GM23338 (cell line): Measurements from ENCODE around the gene SLCO4A1. TPM values are rescaled to one million over a fixed set of nuclear protein-coding genes. Genes with fewer than 3 reads are reported as not detected.

Experiments used
- ATAC-seq: fragments of 200-7000 bp; cut with Tn5 transposase; 3 replicates; pipeline ENCODE4 v1.9.1; 2020
- DNase-seq: peaks from one replicate; pipeline ENCODE4 v3.0.0-alpha.2; 2015; ENCODE audit warnings: low spot score
- H2AFZ ChIP-seq: fragments of 200-600 bp; sonication (generic); 2 replicates; pipeline ENCODE4 v1.8.0; 2016; ENCODE audit warnings: antibody characterized with exemption, mild to moderate bottlenecking, moderate library complexity
- H3F3A ChIP-seq: fragments of 200-600 bp; sonication (generic); replicated peaks from 2 replicates; pipeline ENCODE4 v1.8.0; 2017; ENCODE audit warnings: antibody characterized with exemption, mixed run types, low read depth
- H3K27ac ChIP-seq: fragments of 200-600 bp; sonication (generic); 2 replicates; pipeline ENCODE4 v1.6.1; 2016; ENCODE audit warnings: low read depth
- H3K27me3 ChIP-seq: fragments of 200-600 bp; sonication (generic); 2 replicates; pipeline ENCODE4 v1.8.0; 2016; ENCODE audit warnings: mild to moderate bottlenecking, mixed run types, moderate library complexity; ENCODE audit not compliant: insufficient read depth
- H3K36me3 ChIP-seq: fragments of 200-600 bp; sonication (generic); 2 replicates; pipeline ENCODE4 v1.8.0; 2016; ENCODE audit warnings: mild to moderate bottlenecking; ENCODE audit not compliant: insufficient read depth
- H3K4me1 ChIP-seq: fragments of 200-600 bp; sonication (generic); 2 replicates; pipeline ENCODE4 v1.8.0; 2016; ENCODE audit warnings: mild to moderate bottlenecking, moderate library complexity; ENCODE audit not compliant: insufficient read depth
- H3K4me2 ChIP-seq: fragments of 200-600 bp; sonication (generic); 2 replicates; pipeline ENCODE4 v1.7.1; 2017; ENCODE audit warnings: mixed run types
- H3K4me3 ChIP-seq: fragments of 200-600 bp; sonication (generic); 2 replicates; pipeline ENCODE4 v1.6.1; 2016; ENCODE audit warnings: mixed run types
- H3K79me2 ChIP-seq: fragments of 200-600 bp; sonication (generic); replicated peaks from 2 replicates; pipeline ENCODE4 v1.8.0; 2017; ENCODE audit warnings: mild to moderate bottlenecking; ENCODE audit not compliant: insufficient read depth
- H3K9me2 ChIP-seq: fragments of 200-600 bp; sonication (generic); 2 replicates; pipeline ENCODE4 v1.8.0; 2017; ENCODE audit not compliant: insufficient read depth
- H4K20me1 ChIP-seq: fragments of 200-600 bp; sonication (generic); replicated peaks from 2 replicates; pipeline ENCODE4 v1.8.0; 2017; ENCODE audit warnings: mild to moderate bottlenecking; ENCODE audit not compliant: insufficient read depth
- H3K27ac Mint-ChIP-seq: 2 replicates; pipeline ENCODE4 v1.8.0; 2020; ENCODE audit warnings: inconsistent platforms, mild to moderate bottlenecking, moderate library complexity, mixed read lengths
- H3K27me3 Mint-ChIP-seq: 3 replicates; pipeline ENCODE4 v1.8.0; 2022; ENCODE audit warnings: low read depth, mild to moderate bottlenecking, moderate library complexity, mixed read lengths, inconsistent platforms; ENCODE audit not compliant: insufficient read depth, poor library complexity
- H3K36me3 Mint-ChIP-seq: 3 replicates; pipeline ENCODE4 v1.8.0; 2021; ENCODE audit warnings: low read depth, mild to moderate bottlenecking, inconsistent platforms, moderate library complexity, mixed read lengths
- H3K4me1 Mint-ChIP-seq: 3 replicates; pipeline ENCODE4 v1.8.0; 2020; ENCODE audit warnings: mild to moderate bottlenecking, inconsistent platforms, mixed read lengths
- H3K4me3 Mint-ChIP-seq: 3 replicates; pipeline ENCODE4 v1.8.0; 2021; ENCODE audit warnings: moderate library complexity, mild to moderate bottlenecking, inconsistent platforms, mixed read lengths
- H3K9me3 Mint-ChIP-seq: 3 replicates; pipeline ENCODE4 v1.8.0; 2020; ENCODE audit warnings: moderate library complexity, mild to moderate bottlenecking, inconsistent platforms, mixed read lengths
- EZH2 ChIP-seq: fragments of 200-600 bp; sonication (generic); IDR thresholded peaks from one replicate; pipeline ENCODE4 v1.8.0; 2017; ENCODE audit warnings: antibody characterized with exemption, mild to moderate bottlenecking, low read depth; ENCODE audit not compliant: unreplicated experiment
- JUNB ChIP-seq: IDR thresholded peaks from one replicate; pipeline ENCODE4 v1.6.1; 2016; ENCODE audit warnings: antibody characterized with exemption; ENCODE audit not compliant: unreplicated experiment
- STAT1 ChIP-seq: IDR thresholded peaks from one replicate; pipeline ENCODE4 v1.6.1; 2016; ENCODE audit warnings: antibody characterized with exemption; ENCODE audit not compliant: unreplicated experiment
- ZNF114 ChIP-seq: fragments of 250-450 bp; sonication (Bioruptor Pico); IDR thresholded peaks from 2 replicates; pipeline ENCODE4 v1.5.0; 2020; ENCODE audit warnings: mild to moderate bottlenecking, moderate library complexity
- polyA plus RNA-seq: library from polyadenylated mRNA; unstranded; fragments of >200 nt; fragmentation: Nextera tagmentation; extraction: Ambion mirVana; gene quantifications from 2 replicates; pipeline ENCODE4 v1.2.1, GENCODE V29; 2016
- total RNA-seq: library from RNA; depleted of rRNA; stranded (reverse); fragments of >200 nt; shearing (Covaris generic); gene quantifications from 2 replicates; pipeline ENCODE4 v1.2.3, GENCODE V29; 2014
- TF ChIP-seq, protein P1 (sequence below): fragments of 250-450 bp; sonication (Bioruptor Pico); IDR thresholded peaks from 2 replicates; pipeline ENCODE4 v1.5.0; 2020; ENCODE audit warnings: mild to moderate bottlenecking, moderate library complexity
- TF ChIP-seq, protein P2 (sequence below), 2 experiments: fragments of 200-600 bp in 1 of 2; sonication (generic) in 1 of 2; conservative IDR thresholded peaks; 2 replicates each; pipeline versions ENCODE4 v1.5.1 to v1.6.1; 2016 to 2017; ENCODE audit warnings: antibody characterized with exemption in 2 of 2, low read depth in 2 of 2, mild to moderate bottlenecking in 2 of 2, moderate library complexity in 1 of 2
- TF ChIP-seq, protein P3 (sequence below): IDR thresholded peaks from 2 replicates; pipeline ENCODE4 v1.6.1; 2016; ENCODE audit warnings: antibody characterized with exemption

SLCO4A1 gene
- total and polyA plus RNA-seq, 2 experiments from 2014 or later = 28.5 to 41.6 TPM

DNA sequence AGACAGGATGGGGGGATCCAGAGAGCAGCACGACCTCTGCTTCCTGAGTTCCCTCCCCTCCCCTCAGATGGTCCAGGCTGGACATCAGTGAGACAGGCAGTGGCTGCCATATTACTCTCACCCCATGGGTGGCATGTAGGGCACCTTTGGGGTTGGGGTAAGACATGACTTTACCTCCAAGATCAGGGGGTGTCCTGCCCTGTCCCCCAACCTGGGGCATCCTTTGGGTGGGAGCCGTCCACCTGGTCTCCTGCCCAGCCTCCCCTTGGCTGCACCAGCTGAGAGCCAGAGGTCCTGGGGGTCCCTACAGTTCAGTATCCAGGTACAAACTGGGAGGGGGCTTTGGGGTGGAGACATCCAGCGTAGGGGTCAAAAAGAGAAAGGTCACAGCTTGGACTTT lies 48.7 kb upstream of the SLCO4A1 start (continued):
- TF ChIP-seq, protein P1, sequence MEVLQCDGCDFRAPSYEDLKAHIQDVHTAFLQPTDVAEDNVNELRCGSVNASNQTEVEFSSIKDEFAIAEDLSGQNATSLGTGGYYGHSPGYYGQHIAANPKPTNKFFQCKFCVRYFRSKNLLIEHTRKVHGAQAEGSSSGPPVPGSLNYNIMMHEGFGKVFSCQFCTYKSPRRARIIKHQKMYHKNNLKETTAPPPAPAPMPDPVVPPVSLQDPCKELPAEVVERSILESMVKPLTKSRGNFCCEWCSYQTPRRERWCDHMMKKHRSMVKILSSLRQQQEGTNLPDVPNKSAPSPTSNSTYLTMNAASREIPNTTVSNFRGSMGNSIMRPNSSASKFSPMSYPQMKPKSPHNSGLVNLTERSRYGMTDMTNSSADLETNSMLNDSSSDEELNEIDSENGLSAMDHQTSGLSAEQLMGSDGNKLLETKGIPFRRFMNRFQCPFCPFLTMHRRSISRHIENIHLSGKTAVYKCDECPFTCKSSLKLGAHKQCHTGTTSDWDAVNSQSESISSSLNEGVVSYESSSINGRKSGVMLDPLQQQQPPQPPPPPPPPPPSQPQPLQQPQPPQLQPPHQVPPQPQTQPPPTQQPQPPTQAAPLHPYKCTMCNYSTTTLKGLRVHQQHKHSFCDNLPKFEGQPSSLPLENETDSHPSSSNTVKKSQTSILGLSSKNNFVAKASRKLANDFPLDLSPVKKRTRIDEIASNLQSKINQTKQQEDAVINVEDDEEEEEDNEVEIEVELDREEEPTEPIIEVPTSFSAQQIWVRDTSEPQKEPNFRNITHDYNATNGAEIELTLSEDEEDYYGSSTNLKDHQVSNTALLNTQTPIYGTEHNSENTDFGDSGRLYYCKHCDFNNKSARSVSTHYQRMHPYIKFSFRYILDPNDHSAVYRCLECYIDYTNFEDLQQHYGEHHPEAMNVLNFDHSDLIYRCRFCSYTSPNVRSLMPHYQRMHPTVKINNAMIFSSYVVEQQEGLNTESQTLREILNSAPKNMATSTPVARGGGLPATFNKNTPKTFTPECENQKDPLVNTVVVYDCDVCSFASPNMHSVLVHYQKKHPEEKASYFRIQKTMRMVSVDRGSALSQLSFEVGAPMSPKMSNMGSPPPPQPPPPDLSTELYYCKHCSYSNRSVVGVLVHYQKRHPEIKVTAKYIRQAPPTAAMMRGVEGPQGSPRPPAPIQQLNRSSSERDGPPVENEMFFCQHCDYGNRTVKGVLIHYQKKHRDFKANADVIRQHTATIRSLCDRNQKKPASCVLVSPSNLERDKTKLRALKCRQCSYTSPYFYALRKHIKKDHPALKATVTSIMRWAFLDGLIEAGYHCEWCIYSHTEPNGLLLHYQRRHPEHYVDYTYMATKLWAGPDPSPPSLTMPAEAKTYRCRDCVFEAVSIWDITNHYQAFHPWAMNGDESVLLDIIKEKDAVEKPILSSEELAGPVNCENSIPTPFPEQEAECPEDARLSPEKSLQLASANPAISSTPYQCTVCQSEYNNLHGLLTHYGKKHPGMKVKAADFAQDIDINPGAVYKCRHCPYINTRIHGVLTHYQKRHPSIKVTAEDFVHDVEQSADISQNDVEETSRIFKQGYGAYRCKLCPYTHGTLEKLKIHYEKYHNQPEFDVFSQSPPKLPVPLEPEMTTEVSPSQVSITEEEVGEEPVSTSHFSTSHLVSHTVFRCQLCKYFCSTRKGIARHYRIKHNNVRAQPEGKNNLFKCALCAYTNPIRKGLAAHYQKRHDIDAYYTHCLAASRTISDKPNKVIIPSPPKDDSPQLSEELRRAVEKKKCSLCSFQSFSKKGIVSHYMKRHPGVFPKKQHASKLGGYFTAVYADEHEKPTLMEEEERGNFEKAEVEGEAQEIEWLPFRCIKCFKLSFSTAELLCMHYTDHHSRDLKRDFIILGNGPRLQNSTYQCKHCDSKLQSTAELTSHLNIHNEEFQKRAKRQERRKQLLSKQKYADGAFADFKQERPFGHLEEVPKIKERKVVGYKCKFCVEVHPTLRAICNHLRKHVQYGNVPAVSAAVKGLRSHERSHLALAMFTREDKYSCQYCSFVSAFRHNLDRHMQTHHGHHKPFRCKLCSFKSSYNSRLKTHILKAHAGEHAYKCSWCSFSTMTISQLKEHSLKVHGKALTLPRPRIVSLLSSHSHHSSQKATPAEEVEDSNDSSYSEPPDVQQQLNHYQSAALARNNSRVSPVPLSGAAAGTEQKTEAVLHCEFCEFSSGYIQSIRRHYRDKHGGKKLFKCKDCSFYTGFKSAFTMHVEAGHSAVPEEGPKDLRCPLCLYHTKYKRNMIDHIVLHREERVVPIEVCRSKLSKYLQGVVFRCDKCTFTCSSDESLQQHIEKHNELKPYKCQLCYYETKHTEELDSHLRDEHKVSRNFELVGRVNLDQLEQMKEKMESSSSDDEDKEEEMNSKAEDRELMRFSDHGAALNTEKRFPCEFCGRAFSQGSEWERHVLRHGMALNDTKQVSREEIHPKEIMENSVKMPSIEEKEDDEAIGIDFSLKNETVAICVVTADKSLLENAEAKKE = no peak
- TF ChIP-seq, protein P2, sequence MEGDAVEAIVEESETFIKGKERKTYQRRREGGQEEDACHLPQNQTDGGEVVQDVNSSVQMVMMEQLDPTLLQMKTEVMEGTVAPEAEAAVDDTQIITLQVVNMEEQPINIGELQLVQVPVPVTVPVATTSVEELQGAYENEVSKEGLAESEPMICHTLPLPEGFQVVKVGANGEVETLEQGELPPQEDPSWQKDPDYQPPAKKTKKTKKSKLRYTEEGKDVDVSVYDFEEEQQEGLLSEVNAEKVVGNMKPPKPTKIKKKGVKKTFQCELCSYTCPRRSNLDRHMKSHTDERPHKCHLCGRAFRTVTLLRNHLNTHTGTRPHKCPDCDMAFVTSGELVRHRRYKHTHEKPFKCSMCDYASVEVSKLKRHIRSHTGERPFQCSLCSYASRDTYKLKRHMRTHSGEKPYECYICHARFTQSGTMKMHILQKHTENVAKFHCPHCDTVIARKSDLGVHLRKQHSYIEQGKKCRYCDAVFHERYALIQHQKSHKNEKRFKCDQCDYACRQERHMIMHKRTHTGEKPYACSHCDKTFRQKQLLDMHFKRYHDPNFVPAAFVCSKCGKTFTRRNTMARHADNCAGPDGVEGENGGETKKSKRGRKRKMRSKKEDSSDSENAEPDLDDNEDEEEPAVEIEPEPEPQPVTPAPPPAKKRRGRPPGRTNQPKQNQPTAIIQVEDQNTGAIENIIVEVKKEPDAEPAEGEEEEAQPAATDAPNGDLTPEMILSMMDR (conservative IDR thresholded peaks at IDR 0.05; ENCODE audit: low read depth in 2 of 2) = no peak
- no peak for TF ChIP-seq EZH2
- TF ChIP-seq, protein P3, sequence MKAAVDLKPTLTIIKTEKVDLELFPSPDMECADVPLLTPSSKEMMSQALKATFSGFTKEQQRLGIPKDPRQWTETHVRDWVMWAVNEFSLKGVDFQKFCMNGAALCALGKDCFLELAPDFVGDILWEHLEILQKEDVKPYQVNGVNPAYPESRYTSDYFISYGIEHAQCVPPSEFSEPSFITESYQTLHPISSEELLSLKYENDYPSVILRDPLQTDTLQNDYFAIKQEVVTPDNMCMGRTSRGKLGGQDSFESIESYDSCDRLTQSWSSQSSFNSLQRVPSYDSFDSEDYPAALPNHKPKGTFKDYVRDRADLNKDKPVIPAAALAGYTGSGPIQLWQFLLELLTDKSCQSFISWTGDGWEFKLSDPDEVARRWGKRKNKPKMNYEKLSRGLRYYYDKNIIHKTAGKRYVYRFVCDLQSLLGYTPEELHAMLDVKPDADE = no peak
- TF ChIP-seq JUNB = no peak
- no peak for TF ChIP-seq ZNF114

DNA sequence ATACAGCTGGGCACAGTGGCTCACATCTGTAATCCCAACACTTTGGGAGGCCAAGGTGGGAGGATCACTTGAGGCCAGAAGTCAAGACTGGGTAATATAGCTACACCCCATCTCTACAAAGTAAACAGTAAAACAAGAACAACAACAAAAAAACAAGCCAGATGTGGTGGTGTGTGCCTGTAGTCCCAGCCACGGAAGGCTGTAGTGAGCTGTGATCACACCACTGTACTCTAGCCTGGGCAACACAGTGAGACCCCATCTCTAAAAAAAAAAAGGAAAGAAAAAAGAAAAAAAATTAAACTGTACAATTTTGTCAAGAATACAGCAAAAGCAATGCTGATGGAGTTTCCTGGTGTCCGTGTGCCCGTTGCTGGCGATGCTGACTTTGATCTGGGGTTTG lies 47.2 kb upstream of the SLCO4A1 start:
- TF ChIP-seq STAT1 = no peak
- no peak overlapping the region for H3K4me2 ChIP-seq
- H3K27ac Mint-ChIP-seq = no peak overlapping the region
- no peaks in the 10 kb centered on the region for H3F3A ChIP-seq
- H2AFZ ChIP-seq = no peak overlapping the region
- no peaks in the 10 kb centered on the region for H3K9me2 ChIP-seq
- no peaks in the 10 kb centered on the region for H3K9me3 Mint-ChIP-seq
- no peaks in the 10 kb centered on the region for H3K79me2 ChIP-seq
- no peaks in the 10 kb centered on the region for H3K27me3 ChIP-seq
- no peak overlapping the region for H3K4me3 ChIP-seq
- H3K36me3 ChIP-seq = no peaks in the 10 kb centered on the region
- H3K27ac ChIP-seq = no peak overlapping the region
- H3K27me3 Mint-ChIP-seq = peaks cover 15% of the 10 kb centered on the region
- no peak for DNase-seq
- no peak overlapping the region for H3K4me3 Mint-ChIP-seq
- no peaks in the 10 kb centered on the region for H3K4me1 ChIP-seq
- no peak for ATAC-seq
- no peaks in the 10 kb centered on the region for H4K20me1 ChIP-seq
- H3K36me3 Mint-ChIP-seq = no peaks in the 10 kb centered on the region
- no peaks in the 10 kb centered on the region for H3K4me1 Mint-ChIP-seq
